ENCODE results near the gene UBC.

- no peak for TF ChIP-seq CTCF (IDR thresholded peaks at IDR 0.05)
- TF ChIP-seq POLR2A (IDR thresholded peaks at IDR 0.05), result no peak
- TF ChIP-seq POLR2AphosphoS5 (IDR thresholded peaks at IDR 0.05), result no peak
Observed at GRCh38 chr12:124888260-124888659, 26.2 kb downstream of the UBC start.

Measured in breast epithelium (tissue), 3 donors.